K562 (cell line): ENCODE measurements around the gene ZNF689. TPM values are rescaled to one million over a fixed set of nuclear protein-coding genes. Genes with fewer than 3 reads are reported as not detected.

Experiments
- ATAC-seq: fragments of 200-7000 bp; cut with Tn5 transposase; 3 replicates; pipeline ENCODE4 v1.9.1; 2020; ENCODE audit warnings: moderate library complexity
- BruUV-seq: library from RNA; stranded (reverse); fragments of 400-500 nt; replicated peaks from 2 replicates; lab custom pipeline; 2021; lab: Mats Ljungman, UMichigan
- CTCF ChIA-PET: fragments of 300-600 bp; formaldehyde crosslinking; extraction: SDS; loops from one replicate; lab custom pipeline; 2021; ENCODE audit warnings: low intra/inter-chr PET ratio; lab: Yijun Ruan, JAX
- POLR2A ChIA-PET: fragments of 300-600, 350-650 bp; sonication (Branson Sonifier 250); formaldehyde crosslinking; extraction: SDS; loops from one replicate; lab custom pipeline; 2021; ENCODE audit warnings: antibody characterized with exemption, inconsistent platforms; lab: Yijun Ruan, JAX
- DNase-seq, 4 experiments: peaks; one replicate each; pipeline versions ENCODE4 v3.0.0 to v3.0.0-alpha.2; 2011 to 2018; ENCODE audit warnings: low spot score in 3 of 4, mixed read lengths in 3 of 4; ENCODE audit errors: extremely low read depth in 1 of 4
- FAIRE-seq: peaks from 2 replicates; lab custom pipeline; 2011; peaks lifted over from hg19 to GRCh38; lab: Jason Lieb, UNC
- H2AFZ ChIP-seq: 2 replicates; pipeline ENCODE4 v1.6.0; 2011; ENCODE audit warnings: low read depth, low read length, control low read depth, inconsistent platforms
- H3K27ac ChIP-seq: fragments of 200-600 bp; 3 replicates; pipeline ENCODE4 v1.8.0; 2011; ENCODE audit warnings: low read depth, mild to moderate bottlenecking, control low read depth, inconsistent platforms, low read length, moderate library complexity, mixed read lengths; ENCODE audit errors: extremely low read depth
- H3K27me3 ChIP-seq, 2 experiments: fragments of 300-600 bp in 1 of 2; 2 replicates in 1 of 2; 3 replicates in 1 of 2; pipeline versions ENCODE4 v1.6.0 to v1.8.0; 2011; ENCODE audit warnings: inconsistent platforms in 2 of 2, low read length in 2 of 2, mild to moderate bottlenecking in 1 of 2, mixed read lengths in 1 of 2, moderate library complexity in 1 of 2; ENCODE audit not compliant: control insufficient read depth in 2 of 2, insufficient read depth in 2 of 2
- H3K36me3 ChIP-seq: fragments of 300-600 bp; 3 replicates; pipeline ENCODE4 v1.8.0; 2011; ENCODE audit warnings: mild to moderate bottlenecking, low read length, inconsistent platforms; ENCODE audit not compliant: control insufficient read depth, insufficient read depth
- H3K4me1 ChIP-seq, 2 experiments: fragments of 200-600 bp in 1 of 2; replicated peaks in 1 of 2; 2 replicates in 1 of 2; 3 replicates in 1 of 2; pipeline versions ENCODE4 v1.5.1 to v1.8.0; 2011; ENCODE audit warnings: inconsistent platforms in 2 of 2, low read length in 2 of 2, mild to moderate bottlenecking in 1 of 2, mixed read lengths in 1 of 2, moderate library complexity in 1 of 2; ENCODE audit not compliant: control insufficient read depth in 2 of 2, insufficient read depth in 2 of 2
- H3K4me2 ChIP-seq: 2 replicates; pipeline ENCODE4 v1.6.1; 2011; ENCODE audit warnings: low read length, control low read depth, inconsistent platforms, mixed read lengths; ENCODE audit not compliant: insufficient read depth
- H3K4me3 ChIP-seq: fragments of 200-600 bp; sonication (generic), shearing (Covaris generic); 2 replicates; pipeline ENCODE4 v1.5.1; 2016; ENCODE audit warnings: control low read depth, inconsistent platforms
- H3K79me2 ChIP-seq: fragments of 200-600 bp; 3 replicates; pipeline ENCODE4 v1.8.0; 2011; ENCODE audit warnings: low read length, inconsistent platforms; ENCODE audit not compliant: control insufficient read depth, insufficient read depth
- H3K9ac ChIP-seq, 2 experiments: 2 replicates each; pipeline versions ENCODE4 v1.6.0 to v1.6.1; 2011; ENCODE audit warnings: low read depth in 2 of 2, low read length in 2 of 2, control low read depth in 1 of 2, inconsistent platforms in 1 of 2, mild to moderate bottlenecking in 1 of 2, mixed read lengths in 1 of 2; ENCODE audit not compliant: insufficient read depth in 1 of 2
- H3K9me1 ChIP-seq: one replicate; pipeline ENCODE4 v1.6.0; 2011; ENCODE audit warnings: inconsistent platforms, mild to moderate bottlenecking, low read length, moderate library complexity; ENCODE audit not compliant: control insufficient read depth, insufficient read depth
- H3K9me3 ChIP-seq: replicated peaks from 2 replicates; pipeline ENCODE4 v1.5.1; 2011; ENCODE audit warnings: low read depth, low read length, inconsistent platforms; ENCODE audit not compliant: control insufficient read depth, insufficient read depth
- H4K20me1 ChIP-seq: replicated peaks from 2 replicates; pipeline ENCODE4 v1.6.1; 2011; ENCODE audit warnings: low read length, inconsistent platforms, mixed read lengths; ENCODE audit not compliant: control insufficient read depth, insufficient read depth
- CREB1 ChIP-seq, 2 experiments: sonication (generic) in 1 of 2; formaldehyde crosslinking in 1 of 2; IDR thresholded peaks; 2 replicates each; pipeline versions ENCODE4 v1.6.1 to v1.8.0; 2012 to 2022; ENCODE audit warnings: inconsistent platforms in 1 of 2, mild to moderate bottlenecking in 1 of 2, missing genetic modification reagents in 1 of 2, moderate library complexity in 1 of 2
- DNMT1 ChIP-seq: fragments of 450-650 bp; IDR thresholded peaks from 2 replicates; pipeline ENCODE4 v1.6.1; 2016; ENCODE audit warnings: antibody characterized with exemption, mild to moderate bottlenecking
- HNRNPLL ChIP-seq: fragments of 200-400 bp; formaldehyde crosslinking; IDR thresholded peaks from 2 replicates; pipeline ENCODE4 v1.6.1; 2017; ENCODE audit warnings: low read length, low read depth, mild to moderate bottlenecking; ENCODE audit not compliant: poor library complexity, severe bottlenecking
- NFIC ChIP-seq: fragments of 450-650 bp; IDR thresholded peaks from 2 replicates; pipeline ENCODE4 v1.6.1; 2017; ENCODE audit warnings: mild to moderate bottlenecking, inconsistent platforms
- POLR2A ChIP-seq: fragments of 450-650 bp; conservative IDR thresholded peaks from 2 replicates; pipeline ENCODE4 v1.6.1; 2016
- TGIF2 ChIP-seq: sonication (generic); formaldehyde crosslinking; IDR thresholded peaks from 2 replicates; pipeline ENCODE4 v1.8.1; 2022; ENCODE audit warnings: mild to moderate bottlenecking, missing genetic modification reagents, moderate library complexity
- ZBTB11 ChIP-seq, 3 experiments: fragments of 200-800 bp in 1 of 3; fragments of 250-450 bp in 1 of 3; fragments of 450-650 bp in 1 of 3; sonication (Bioruptor Pico) in 1 of 3; sonication (Bioruptor generic) in 1 of 3; formaldehyde crosslinking in 1 of 3; IDR thresholded peaks; 2 replicates each; pipeline versions ENCODE4 v1.6.1 to v1.8.0; 2016 to 2022; ENCODE audit warnings: mild to moderate bottlenecking in 2 of 3, missing genetic modification characterization in 2 of 3, missing compliant biosample characterization in 1 of 3, moderate library complexity in 1 of 3
- ZBTB26 ChIP-seq: fragments of 450-650 bp; formaldehyde crosslinking; IDR thresholded peaks from 2 replicates; pipeline ENCODE4 v1.4.0; 2022; ENCODE audit warnings: missing genetic modification characterization
- ZNF263 ChIP-seq: sonication (generic); formaldehyde crosslinking; IDR thresholded peaks from 2 replicates; pipeline ENCODE4 v1.8.0; 2022; ENCODE audit warnings: mild to moderate bottlenecking, missing genetic modification reagents, borderline replicate concordance
- ZNF445 ChIP-seq: fragments of 250-450 bp; sonication (Bioruptor Pico); IDR thresholded peaks from 2 replicates; pipeline ENCODE4 v1.4.0; 2020; ENCODE audit warnings: low read depth, mild to moderate bottlenecking, moderate library complexity
- WGBS: fragments of 100-300 bp; shearing (Covaris generic); methylation state at CpG from one replicate; pipeline ENCODE4 v1.1.6; 2016; ENCODE audit warnings: low coverage, mixed read lengths; ENCODE audit not compliant: insufficient coverage; ENCODE audit errors: missing lambda C conversion rate; 5-methylcytosine and 5-hydroxymethylcytosine counted together
- in situ Hi-C: fragments of 300-500 bp; cut with MboI; formaldehyde crosslinking; loops from 4 replicates; pipeline ENCODE4 v1.15.0; 2018; ENCODE audit warnings: inconsistent platforms, mixed read lengths
- intact Hi-C: fragments of 100-400 bp; cut with micrococcal nuclease; formaldehyde crosslinking; loops from 2 replicates; pipeline ENCODE4 v1.14.2; 2022
- polyA plus RNA-seq, 8 experiments: library from polyadenylated mRNA; depleted of rRNA in 4 of 8; stranded (reverse) in 5 of 8; unstranded in 3 of 8; fragments of >200 nt; fragmentation: Nextera tagmentation in 2 of 8; fragmentation: Illumina TruSeq in 1 of 8; extraction: Ambion mirVana in 2 of 8; extraction: Trizol in 1 of 8; gene quantifications; 2 replicates each; pipeline versions ENCODE4 v1.2.1 to v1.2.3, GENCODE V29; 2011 to 2014; ENCODE audit warnings: inconsistent platforms in 1 of 8, missing spikeins in 1 of 8
- total RNA-seq, 7 experiments: library from RNA; depleted of rRNA in 6 of 7; stranded (reverse); fragments of >200 nt in 6 of 7; fragmentation: Illumina TruSeq in 2 of 7; extraction: Trizol in 2 of 7; gene quantifications; 2 replicates each; pipeline versions ENCODE4 v1.2.1 to v1.2.3, GENCODE V29; 2011 to 2021; ENCODE audit warnings: low replicate concordance in 1 of 7

The ZNF689 gene
- total and polyA plus RNA-seq, 9 of the 15 experiments (the other 6 are each of a cell fraction or from before 2014, with no cell fraction given), result 5.4 to 15.4 (median 10.8) TPM

DNA sequence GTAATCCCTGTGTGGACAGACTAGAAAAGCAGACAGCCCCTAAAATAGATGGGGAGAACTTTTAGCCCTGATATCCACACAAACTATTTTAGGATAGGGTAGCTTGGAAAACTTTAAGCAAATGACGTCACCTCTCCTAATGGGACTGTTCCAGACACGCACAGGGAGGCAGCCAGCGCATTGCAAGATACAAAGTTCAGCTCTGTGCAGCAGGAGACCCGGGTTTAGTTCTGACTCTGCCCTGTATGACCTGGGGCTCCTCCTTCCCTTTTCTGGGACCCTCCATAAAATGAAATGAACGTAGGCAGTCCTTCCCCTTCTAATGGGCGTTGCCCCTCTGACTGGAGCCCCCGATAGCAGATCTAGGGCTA lies 6.3 kb downstream of the ZNF689 start:
- Histone ChIP-seq H3K4me3 (no peak overlapping the region), H3K79me2 (peaks cover 5% of the 10 kb centered on the region), H4K20me1 (no peaks in the 10 kb centered on the region), H3K9me3 (no peaks in the 10 kb centered on the region), H3K27ac (no peak overlapping the region), H3K9ac (peak overlapping the region in 1 of 2 experiments; percentile 42; a peak in 2 of 4 replicates), H3K36me3 (peaks cover 60% of the 10 kb centered on the region), H3K4me2 (no peak overlapping the region), H3K9me1 (no peaks in the 10 kb centered on the region), H3K4me1 (peaks cover 5 to 14% of the 10 kb centered on the region in 2 experiments; a peak in 4 of 5 replicates), H3K27me3 (no peaks in the 10 kb centered on the region), H2AFZ (no peak overlapping the region)
- no TSS peak for BruUV-seq
- ATAC-seq (no peak), DNase-seq (no peak), FAIRE-seq (no peak)
- WGBS, result 85% methylated on average over 6 of the region's 7 CpGs
- intact Hi-C loops, result no loop called here
- CTCF ChIA-PET, result no interaction called here
- POLR2A ChIA-PET, result interaction anchor here (0.7 kb wide), 1 partner anchor 10 kb away, joined by 5 read pairs; no protein-coding TSS in a partner anchor
- in situ Hi-C loops, result no loop called here
- TF ChIP-seq DNMT1 (no peak), NFIC (no peak), ZNF445 (CRISPR knock-in tag) (no peak), ZNF263 (no peak)
- TF ChIP-seq, all 486 proteins: peak for 0

DNA sequence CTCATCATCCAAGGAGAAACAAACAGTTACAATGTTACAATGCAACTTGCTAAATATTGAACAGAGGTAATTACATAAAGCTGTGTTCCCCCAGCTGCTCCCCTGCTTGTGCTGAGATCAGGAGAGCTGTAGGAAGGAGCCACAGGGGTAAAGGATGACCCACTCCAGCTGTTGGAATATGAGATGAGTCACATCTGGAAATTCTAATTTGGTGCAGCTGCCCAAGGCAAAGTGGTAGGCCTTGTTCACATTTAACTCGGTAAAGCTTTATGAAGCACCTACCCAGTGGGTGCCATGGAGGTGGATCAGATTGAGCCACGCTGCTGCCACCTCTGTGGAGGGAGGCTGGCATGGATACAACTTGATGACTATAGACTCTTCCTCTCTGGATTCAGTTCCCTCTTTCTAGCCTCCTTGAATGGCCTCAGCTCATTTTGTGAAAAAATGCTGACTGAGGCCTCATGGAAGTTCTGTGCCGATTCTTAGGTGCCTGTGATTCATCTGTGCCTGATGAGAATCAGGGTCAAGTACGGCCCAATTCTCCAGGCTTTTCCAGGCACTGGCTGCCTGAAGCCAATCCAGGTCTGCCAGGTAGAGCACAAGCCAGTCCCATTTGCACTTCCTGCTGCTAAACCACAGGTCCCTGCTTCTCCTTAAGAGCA lies 7.4 kb downstream of the ZNF689 start:
- in situ Hi-C loops, result no loop called here
- POLR2A ChIA-PET, result interaction anchor here (0.8 to 1.7 kb wide), 8 partner anchors 7 to 159 kb away, joined by 3 to 7 read pairs (median 4); partner anchors contain the start of genes ZNF689 and ZNF747
- no peak for TF ChIP-seq HNRNPLL
- TF ChIP-seq TGIF2 (CRISPR knock-in tag), result no peak
- no peak for TF ChIP-seq ZBTB11 (CRISPR knock-in tag; IDR thresholded peaks at IDR 0.05)
- 0 out of 2 replicates have a peak, but pooled peaks have one; percentile 35 for TF ChIP-seq POLR2A
- no peak for TF ChIP-seq ZBTB26
- TF ChIP-seq CREB1 (IDR thresholded peaks at IDR 0.05), result no peak
- TF ChIP-seq CREB1 (CRISPR knock-in tag; IDR thresholded peaks at IDR 0.05), result no peak

More for the DNA sequence above, 7.4 kb downstream of the ZNF689 start:
- no peaks in the 10 kb centered on the region for H3K9me1 ChIP-seq
- H3K9me3 ChIP-seq, result no peaks in the 10 kb centered on the region
- FAIRE-seq (no peak), DNase-seq (no peak), ATAC-seq (no peak)
- no peak overlapping the region for H2AFZ ChIP-seq
- 74% methylated on average over 4 of the region's 4 CpGs for WGBS
- no peak overlapping the region for H3K4me3 ChIP-seq
- H3K9ac ChIP-seq, result no peak overlapping the region
- H4K20me1 ChIP-seq, result no peaks in the 10 kb centered on the region
- BruUV-seq, result no TSS peak
- H3K36me3 ChIP-seq, result peaks cover 50% of the 10 kb centered on the region
- H3K27me3 ChIP-seq, result no peaks in the 10 kb centered on the region
- no peak overlapping the region for H3K27ac ChIP-seq
- no peaks in the 10 kb centered on the region for H3K79me2 ChIP-seq
- CTCF ChIA-PET, result no interaction called here
- intact Hi-C loops, result no loop called here
- H3K4me1 ChIP-seq, result peaks cover 0 to 12% of the 10 kb centered on the region in 2 experiments; a peak in 2 of 5 replicates
- H3K4me2 ChIP-seq, result no peak overlapping the region
